Measurements from ENCODE around the gene NET1. TPM values are rescaled to one million over a fixed set of nuclear protein-coding genes. Genes with fewer than 3 reads are reported as not detected.
"Not testable (repeated sequence)": the region's sequence is repeated elsewhere in the genome, so short reads cannot be mapped to it uniquely, and the experiment has no call there.

NET1 gene
- polyA plus RNA-seq, 1 donor: 122 TPM

DNA sequence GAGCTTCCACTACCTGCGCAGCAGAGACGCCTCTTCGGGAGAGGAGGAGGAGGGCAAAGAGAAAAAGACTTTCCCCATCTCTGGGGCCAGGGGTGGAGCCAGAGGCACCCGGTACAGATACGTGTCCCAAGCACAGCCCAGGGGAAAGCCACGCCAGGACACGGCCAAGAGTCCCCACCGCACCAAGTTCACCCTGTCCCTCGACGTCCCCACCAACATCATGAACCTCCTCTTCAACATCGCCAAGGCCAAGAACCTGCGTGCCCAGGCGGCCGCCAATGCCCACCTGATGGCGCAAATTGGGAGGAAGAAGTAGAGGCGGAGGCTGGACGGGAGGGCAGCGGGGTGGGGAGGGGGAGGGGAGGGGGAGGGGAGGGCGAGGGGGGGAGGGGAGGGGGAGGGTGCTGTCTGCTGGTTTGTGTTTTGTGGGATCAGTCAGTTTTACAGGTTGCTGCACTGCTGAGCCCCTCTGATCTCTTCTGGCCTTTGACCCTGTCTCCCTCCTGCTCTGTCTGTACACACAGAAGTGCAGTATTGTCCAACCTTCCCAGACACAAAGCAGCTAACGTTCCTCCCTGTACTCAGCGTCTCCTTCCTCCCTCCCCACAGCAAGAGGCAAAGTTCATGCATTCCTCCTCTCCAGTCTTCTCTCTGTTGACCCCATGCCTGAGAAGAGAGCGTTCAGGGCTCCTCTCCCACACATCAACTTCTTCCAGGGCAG is 38.3 kb upstream of the NET1 start:
- DNase-seq: peak in 1 of 2 donors; percentile 41
- peaks cover 7% of the 10 kb centered on the region for H3K9me3 ChIP-seq (ENCODE audit: control insufficient read depth, low read depth, low read length)
- H3K4me1 ChIP-seq (ENCODE audit: control insufficient read depth, insufficient read depth, low read length): no peaks in the 10 kb centered on the region
- H3K36me3 ChIP-seq (ENCODE audit: control insufficient read depth, insufficient read depth, low read length): no peaks in the 10 kb centered on the region
- 0% methylated on average over 1 of the region's 22 CpGs for WGBS (ENCODE audit: insufficient coverage, low lambda C conversion rate)
- no peak overlapping the region for H3K27ac ChIP-seq (ENCODE audit: low read length)
- H3K27me3 ChIP-seq (ENCODE audit: control insufficient read depth, insufficient read depth, low read length): no peaks in the 10 kb centered on the region
- no peak overlapping the region for H3K4me3 ChIP-seq (ENCODE audit: low read length)

DNA sequence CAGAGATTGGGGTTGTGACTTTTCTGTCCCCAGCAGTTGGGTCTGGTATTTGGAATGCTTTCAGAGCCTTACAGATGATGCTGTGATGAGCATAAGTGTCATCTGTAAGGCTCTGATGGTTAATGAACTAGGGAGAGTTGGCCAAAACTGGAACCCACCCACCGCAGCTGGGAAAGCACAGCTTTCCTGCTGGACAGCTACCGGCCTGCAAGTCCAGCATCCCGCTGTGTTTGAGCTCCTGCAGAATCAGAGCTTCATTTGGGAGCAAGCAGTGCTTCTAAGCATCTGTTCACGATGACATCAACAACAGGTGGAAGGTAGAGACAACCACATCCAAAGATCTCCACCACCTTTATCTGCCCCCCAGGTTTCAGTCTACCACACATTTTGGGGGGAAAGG is 35.9 kb upstream of the NET1 start:
- Histone ChIP-seq H3K4me3 (ENCODE audit: low read length) (no peak overlapping the region), H3K27me3 (ENCODE audit: control insufficient read depth, insufficient read depth, low read length) (no peaks in the 10 kb centered on the region), H3K4me1 (ENCODE audit: control insufficient read depth, insufficient read depth, low read length) (no peaks in the 10 kb centered on the region), H3K36me3 (ENCODE audit: control insufficient read depth, insufficient read depth, low read length) (no peaks in the 10 kb centered on the region), H3K9me3 (ENCODE audit: control insufficient read depth, low read depth, low read length) (peaks cover 6% of the 10 kb centered on the region), H3K27ac (ENCODE audit: low read length) (no peak overlapping the region)
- DNase-seq: no peak
- no CpG with 5 or more reads among the region's 4 CpGs for WGBS (ENCODE audit: insufficient coverage, low lambda C conversion rate)

DNA sequence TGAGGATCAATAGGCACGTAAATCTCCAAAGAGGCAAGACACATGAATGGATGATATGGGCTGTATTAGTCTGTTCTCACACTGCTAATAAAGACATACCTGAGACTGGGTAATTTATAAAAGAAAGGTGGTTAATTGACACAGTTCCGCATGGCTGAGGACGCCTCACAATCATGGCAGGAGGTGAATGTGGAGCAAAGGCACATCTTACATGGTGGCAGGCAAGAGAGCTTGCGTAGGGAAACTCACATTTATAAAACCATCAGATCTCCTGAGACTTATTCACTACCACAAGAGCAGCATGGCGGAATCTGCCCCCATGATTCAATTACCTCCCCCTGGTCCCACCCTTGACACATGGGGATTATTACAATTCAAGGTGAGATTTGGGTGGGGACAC is 33.2 kb upstream of the NET1 start:
- DNase-seq; H3K9me3 ChIP-seq (ENCODE audit: control insufficient read depth, low read depth, low read length); H3K27ac ChIP-seq (ENCODE audit: low read length); H3K36me3 ChIP-seq (ENCODE audit: control insufficient read depth, insufficient read depth, low read length); H3K4me3 ChIP-seq (ENCODE audit: low read length); H3K27me3 ChIP-seq (ENCODE audit: control insufficient read depth, insufficient read depth, low read length); H3K4me1 ChIP-seq (ENCODE audit: control insufficient read depth, insufficient read depth, low read length): not testable (repeated sequence)
- no CpG with 5 or more reads among the region's 5 CpGs for WGBS (ENCODE audit: insufficient coverage, low lambda C conversion rate)

DNA sequence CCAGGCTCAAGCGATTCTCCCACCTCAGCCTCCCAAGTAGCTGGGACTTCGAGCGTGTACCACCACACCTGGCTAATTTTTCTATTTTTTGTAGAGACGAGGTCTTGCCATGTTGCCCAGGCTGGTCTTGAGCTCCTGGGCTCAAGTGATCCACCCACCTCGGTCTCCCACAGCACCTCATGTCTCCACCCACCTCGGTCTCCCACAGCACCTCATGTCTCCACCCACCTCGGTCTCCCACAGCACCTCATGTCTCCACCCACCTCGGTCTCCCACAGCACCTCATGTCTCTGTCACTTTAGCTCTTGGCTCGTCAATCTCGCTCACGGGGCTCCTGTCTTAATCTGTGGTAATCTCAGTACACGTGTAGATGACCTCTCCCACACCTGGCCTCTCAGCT is 32.0 kb upstream of the NET1 start:
- not testable (repeated sequence) for H3K27ac ChIP-seq (ENCODE audit: low read length); H3K4me3 ChIP-seq (ENCODE audit: low read length); H3K36me3 ChIP-seq (ENCODE audit: control insufficient read depth, insufficient read depth, low read length); H3K9me3 ChIP-seq (ENCODE audit: control insufficient read depth, low read depth, low read length); DNase-seq; H3K27me3 ChIP-seq (ENCODE audit: control insufficient read depth, insufficient read depth, low read length); H3K4me1 ChIP-seq (ENCODE audit: control insufficient read depth, insufficient read depth, low read length)
- no CpG with 5 or more reads among the region's 12 CpGs for WGBS (ENCODE audit: insufficient coverage, low lambda C conversion rate)

DNA sequence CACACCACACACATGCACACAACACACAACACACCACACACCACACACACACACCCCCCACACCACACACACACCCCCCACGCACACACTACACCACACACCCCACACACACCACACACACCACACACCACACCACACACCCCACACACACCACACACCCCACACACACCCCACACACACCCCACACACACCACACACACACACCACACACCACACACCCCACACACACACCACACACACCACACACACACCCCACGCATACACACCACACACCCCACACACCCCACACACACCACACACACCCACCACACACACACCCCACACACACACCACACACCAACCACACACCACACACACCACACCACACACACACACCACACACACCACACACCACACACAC is 31.2 kb upstream of the NET1 start:
- H3K36me3 ChIP-seq (ENCODE audit: control insufficient read depth, insufficient read depth, low read length): no peaks in the 10 kb centered on the region

DNA sequence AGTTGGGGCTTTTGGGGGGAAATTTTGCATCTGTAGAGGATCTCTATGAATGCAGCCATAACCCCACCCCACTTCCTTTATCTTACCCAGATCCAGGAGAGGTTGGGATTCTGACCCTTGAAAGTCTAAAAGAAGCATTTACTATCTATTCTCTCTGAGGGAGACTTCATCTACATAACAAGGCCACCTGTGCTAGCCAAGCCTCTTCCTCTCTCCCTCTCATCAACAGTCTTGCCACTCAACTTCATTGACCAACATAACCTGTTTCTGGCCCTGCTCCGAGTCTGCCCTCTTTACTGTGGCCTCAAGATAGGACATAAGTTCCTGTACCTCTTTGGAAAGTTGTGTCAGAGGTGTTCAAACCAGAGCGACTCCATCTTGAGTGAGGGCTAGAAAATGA is 27.1 kb upstream of the NET1 start:
- H3K27me3 ChIP-seq (ENCODE audit: control insufficient read depth, insufficient read depth, low read length): no peaks in the 10 kb centered on the region
- no peak for DNase-seq
- H3K9me3 ChIP-seq (ENCODE audit: control insufficient read depth, low read depth, low read length): peaks cover 6% of the 10 kb centered on the region
- H3K4me3 ChIP-seq (ENCODE audit: low read length): no peak overlapping the region
- H3K27ac ChIP-seq (ENCODE audit: low read length): no peak overlapping the region
- H3K36me3 ChIP-seq (ENCODE audit: control insufficient read depth, insufficient read depth, low read length): no peaks in the 10 kb centered on the region
- WGBS (ENCODE audit: insufficient coverage, low lambda C conversion rate): no CpG with 5 or more reads among the region's 2 CpGs
- no peaks in the 10 kb centered on the region for H3K4me1 ChIP-seq (ENCODE audit: control insufficient read depth, insufficient read depth, low read length)

More for the DNA sequence above, 31.2 kb upstream of the NET1 start:
- Histone ChIP-seq H3K27me3 (ENCODE audit: control insufficient read depth, insufficient read depth, low read length) (no peaks in the 10 kb centered on the region), H3K4me1 (ENCODE audit: control insufficient read depth, insufficient read depth, low read length) (no peaks in the 10 kb centered on the region), H3K27ac (ENCODE audit: low read length) (no peak overlapping the region), H3K9me3 (ENCODE audit: control insufficient read depth, low read depth, low read length) (peaks cover 6% of the 10 kb centered on the region), H3K4me3 (ENCODE audit: low read length) (no peak overlapping the region)
- no peak for DNase-seq
- no CpG with 5 or more reads among the region's 2 CpGs for WGBS (ENCODE audit: insufficient coverage, low lambda C conversion rate)

DNA sequence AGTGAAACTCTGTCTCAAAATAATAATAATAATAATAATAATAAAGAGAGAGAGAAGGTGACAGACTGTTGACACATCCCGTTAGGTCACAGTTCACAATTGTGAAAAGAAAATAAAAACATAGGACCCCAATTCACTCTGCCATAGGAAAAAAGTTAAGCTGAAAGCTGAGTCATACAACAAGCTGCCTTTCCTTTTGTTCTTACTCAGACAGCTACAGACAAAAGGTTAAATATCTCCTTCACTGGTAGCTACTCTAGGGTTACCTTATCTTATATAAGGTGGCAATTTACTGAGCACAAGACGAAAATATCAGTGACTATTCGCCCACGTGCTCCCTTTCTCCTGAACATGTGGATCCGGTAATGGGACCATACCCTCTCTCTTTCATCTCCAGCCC is 25.2 kb upstream of the NET1 start:
- H3K9me3 ChIP-seq (ENCODE audit: control insufficient read depth, low read depth, low read length): peaks cover 11% of the 10 kb centered on the region
- WGBS (ENCODE audit: insufficient coverage, low lambda C conversion rate): 78% methylated on average over 5 of the region's 5 CpGs
- no peak for DNase-seq
- no peaks in the 10 kb centered on the region for H3K36me3 ChIP-seq (ENCODE audit: control insufficient read depth, insufficient read depth, low read length)
- H3K4me3 ChIP-seq (ENCODE audit: low read length): no peak overlapping the region
- H3K4me1 ChIP-seq (ENCODE audit: control insufficient read depth, insufficient read depth, low read length): no peaks in the 10 kb centered on the region
- no peaks in the 10 kb centered on the region for H3K27me3 ChIP-seq (ENCODE audit: control insufficient read depth, insufficient read depth, low read length)
- no peak overlapping the region for H3K27ac ChIP-seq (ENCODE audit: low read length)

DNA sequence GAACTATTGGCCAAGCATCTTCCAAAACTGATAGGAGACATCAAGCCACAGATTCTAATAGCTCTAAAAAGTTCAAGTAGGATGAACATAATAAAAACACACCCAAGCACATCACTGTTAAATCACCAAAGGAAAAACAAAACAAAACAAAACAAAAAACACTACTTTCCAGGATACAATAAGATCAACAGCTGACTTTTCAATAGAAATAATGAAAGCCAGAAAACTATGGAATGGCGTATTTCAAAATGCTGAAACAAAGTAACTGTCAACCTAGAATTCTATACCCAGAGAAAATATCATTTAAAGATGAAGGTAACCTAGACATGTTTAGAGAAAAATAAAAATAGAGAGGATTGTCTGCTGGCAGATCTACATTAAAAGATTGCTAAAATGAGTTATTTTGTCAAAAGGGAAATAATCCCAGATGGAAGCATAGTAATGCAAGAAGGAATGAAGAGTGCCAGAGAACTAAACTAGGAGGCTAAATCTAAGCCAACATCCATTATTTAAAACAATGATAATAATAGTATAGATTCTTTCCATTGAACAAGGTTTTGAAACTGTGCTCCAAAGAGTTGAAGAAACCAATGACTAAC is 21.7 kb upstream of the NET1 start:
- Histone ChIP-seq H3K4me3 (ENCODE audit: low read length) (no peak overlapping the region), H3K4me1 (ENCODE audit: control insufficient read depth, insufficient read depth, low read length) (no peaks in the 10 kb centered on the region), H3K27me3 (ENCODE audit: control insufficient read depth, insufficient read depth, low read length) (no peaks in the 10 kb centered on the region), H3K27ac (ENCODE audit: low read length) (no peak overlapping the region), H3K9me3 (ENCODE audit: control insufficient read depth, low read depth, low read length) (peaks cover 20% of the 10 kb centered on the region), H3K36me3 (ENCODE audit: control insufficient read depth, insufficient read depth, low read length) (peaks cover 9% of the 10 kb centered on the region)
- DNase-seq: no peak
- no CpG with 5 or more reads among the region's 1 CpG for WGBS (ENCODE audit: insufficient coverage, low lambda C conversion rate)

DNA sequence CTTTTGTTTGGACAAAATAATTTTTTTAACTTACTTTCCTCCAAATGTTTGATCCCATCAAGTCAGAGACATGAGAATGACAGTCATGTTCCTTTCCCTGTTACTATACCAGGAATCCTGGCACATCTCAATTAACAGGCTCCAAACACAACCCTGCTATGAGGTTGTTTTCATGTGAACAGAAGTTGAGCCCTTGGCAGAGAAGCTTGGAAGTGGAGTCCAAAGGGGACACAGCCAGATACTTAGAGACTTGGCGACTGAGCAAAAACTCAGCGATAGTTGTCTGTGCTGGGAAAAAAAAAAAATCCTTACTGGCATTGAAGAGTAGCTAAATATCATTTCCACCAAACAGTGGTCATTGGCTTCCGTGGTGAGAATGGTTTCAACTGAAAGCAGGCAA is 20.6 kb upstream of the NET1 start:
- no CpG with 5 or more reads among the region's 3 CpGs for WGBS (ENCODE audit: insufficient coverage, low lambda C conversion rate)

DNA sequence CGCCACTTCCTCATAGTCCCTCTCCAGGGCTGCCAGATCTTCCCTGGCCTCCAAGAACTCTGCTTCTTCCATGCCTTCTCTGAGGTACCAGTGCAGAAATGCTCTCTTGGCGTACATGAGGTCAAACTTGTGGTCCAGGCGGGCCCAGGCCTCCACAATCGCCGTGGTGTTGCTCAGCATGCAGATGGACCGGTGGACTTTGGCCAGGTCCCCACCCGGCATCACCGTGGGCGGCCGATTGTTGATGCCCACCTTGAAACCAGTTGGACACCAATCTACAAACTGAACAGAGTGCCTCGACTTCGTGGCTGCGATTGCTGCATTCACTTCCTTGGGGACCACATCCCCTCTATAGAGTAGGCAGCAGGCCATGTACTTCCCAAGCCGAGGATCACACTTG is 18.8 kb upstream of the NET1 start:
- Histone ChIP-seq H3K36me3 (ENCODE audit: control insufficient read depth, insufficient read depth, low read length) (peaks cover 9% of the 10 kb centered on the region), H3K4me3 (ENCODE audit: low read length) (no peak overlapping the region), H3K27ac (ENCODE audit: low read length) (no peak overlapping the region), H3K4me1 (ENCODE audit: control insufficient read depth, insufficient read depth, low read length) (no peaks in the 10 kb centered on the region), H3K9me3 (ENCODE audit: control insufficient read depth, low read depth, low read length) (peaks cover 20% of the 10 kb centered on the region), H3K27me3 (ENCODE audit: control insufficient read depth, insufficient read depth, low read length) (no peaks in the 10 kb centered on the region)
- WGBS (ENCODE audit: insufficient coverage, low lambda C conversion rate): no CpG with 5 or more reads among the region's 14 CpGs
- no peak for DNase-seq

More for the DNA sequence above, 20.6 kb upstream of the NET1 start:
- H3K36me3 ChIP-seq (ENCODE audit: control insufficient read depth, insufficient read depth, low read length): peaks cover 9% of the 10 kb centered on the region
- H3K4me1 ChIP-seq (ENCODE audit: control insufficient read depth, insufficient read depth, low read length): no peaks in the 10 kb centered on the region
- no peaks in the 10 kb centered on the region for H3K27me3 ChIP-seq (ENCODE audit: control insufficient read depth, insufficient read depth, low read length)
- no peak overlapping the region for H3K27ac ChIP-seq (ENCODE audit: low read length)
- H3K9me3 ChIP-seq (ENCODE audit: control insufficient read depth, low read depth, low read length): peaks cover 20% of the 10 kb centered on the region
- DNase-seq: no peak
- no peak overlapping the region for H3K4me3 ChIP-seq (ENCODE audit: low read length)

DNA sequence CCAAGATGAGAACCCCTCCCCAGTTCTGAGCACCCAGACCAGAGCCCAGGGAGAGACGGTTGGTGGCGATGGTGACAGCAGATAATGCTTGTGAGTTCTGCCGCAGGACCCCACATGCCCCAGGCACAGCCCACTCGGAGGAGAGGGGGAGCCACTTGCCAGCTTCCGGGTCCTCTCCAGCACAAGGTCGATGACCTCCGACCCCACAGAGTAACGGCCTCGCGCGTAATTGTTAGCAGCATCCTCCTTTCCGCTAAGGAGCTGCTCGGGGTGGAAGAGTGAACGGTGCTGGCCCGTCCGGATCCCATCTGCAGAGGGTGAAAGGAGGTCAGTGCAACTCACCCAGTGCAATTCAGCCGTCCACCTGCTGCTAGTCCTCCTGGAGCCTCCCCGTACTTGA is 17.2 kb upstream of the NET1 start:
- Histone ChIP-seq H3K4me3 (ENCODE audit: low read length) (no peak overlapping the region), H3K9me3 (ENCODE audit: control insufficient read depth, low read depth, low read length) (peaks cover 20% of the 10 kb centered on the region), H3K4me1 (ENCODE audit: control insufficient read depth, insufficient read depth, low read length) (no peaks in the 10 kb centered on the region), H3K36me3 (ENCODE audit: control insufficient read depth, insufficient read depth, low read length) (peaks cover 13% of the 10 kb centered on the region), H3K27ac (ENCODE audit: low read length) (no peak overlapping the region), H3K27me3 (ENCODE audit: control insufficient read depth, insufficient read depth, low read length) (no peaks in the 10 kb centered on the region)
- no peak for DNase-seq
- WGBS (ENCODE audit: insufficient coverage, low lambda C conversion rate): no CpG with 5 or more reads among the region's 18 CpGs

Data from large intestine (tissue), 3 donors.